ENCODE results near the gene ATG16L1.

ATG16L1 gene

DNA sequence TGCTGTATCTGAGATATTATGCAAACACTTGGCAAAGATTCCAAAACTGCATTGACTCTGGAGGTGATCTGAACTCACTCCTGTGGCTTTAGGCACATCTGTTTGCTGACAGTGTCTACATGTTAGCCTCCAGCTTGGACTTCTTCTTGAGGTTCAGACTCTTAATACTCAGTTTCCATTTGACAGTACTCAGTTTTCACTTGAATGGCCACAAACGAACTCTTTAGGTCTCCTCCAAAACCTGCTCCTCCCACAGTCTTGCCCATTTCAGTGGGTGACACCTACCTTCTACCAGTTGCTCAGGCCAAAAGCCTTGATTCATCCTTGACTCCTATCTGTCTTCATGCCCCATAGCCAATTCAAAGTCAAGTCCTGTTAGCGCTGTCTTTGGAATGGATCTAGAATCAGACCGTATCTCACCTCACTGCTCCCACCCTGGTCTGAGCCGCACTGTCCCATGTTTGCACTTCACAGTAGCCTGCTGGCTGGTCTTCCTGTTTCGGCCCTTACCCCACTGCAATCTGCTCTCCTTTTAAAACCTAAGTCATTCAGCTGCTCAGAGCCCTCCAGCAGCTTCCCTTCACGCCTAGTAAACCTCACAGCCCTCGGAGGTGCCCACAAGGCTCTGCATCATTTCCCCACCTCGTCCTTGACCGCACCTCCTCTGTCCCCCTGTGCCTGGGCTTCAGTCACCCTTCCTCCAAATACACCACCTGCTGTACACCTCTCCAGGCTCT, 10.5 kb downstream of the ATG16L1 start:
- DNase-seq: no peak

DNA sequence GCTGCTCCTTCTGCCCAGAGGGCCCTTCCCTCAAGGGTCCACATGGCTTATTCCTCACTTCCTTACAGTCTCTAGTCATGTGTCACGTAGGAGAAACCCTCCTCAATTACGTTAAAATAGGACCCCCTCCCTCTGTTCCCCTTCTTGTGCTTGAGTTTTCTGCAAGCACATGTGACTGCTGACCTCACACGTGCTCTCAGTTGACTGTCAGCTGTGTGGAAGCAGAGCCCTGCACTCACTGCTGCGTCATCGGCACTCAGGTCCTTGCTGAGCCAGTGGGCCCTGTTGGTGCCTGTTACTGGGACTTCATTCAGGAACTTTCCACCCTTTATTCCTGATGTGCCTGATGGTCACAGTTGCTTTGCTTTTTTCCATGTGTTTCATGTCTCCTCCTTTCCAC, 11.1 kb downstream of the ATG16L1 start:
- DNase-seq: no peak

DNA sequence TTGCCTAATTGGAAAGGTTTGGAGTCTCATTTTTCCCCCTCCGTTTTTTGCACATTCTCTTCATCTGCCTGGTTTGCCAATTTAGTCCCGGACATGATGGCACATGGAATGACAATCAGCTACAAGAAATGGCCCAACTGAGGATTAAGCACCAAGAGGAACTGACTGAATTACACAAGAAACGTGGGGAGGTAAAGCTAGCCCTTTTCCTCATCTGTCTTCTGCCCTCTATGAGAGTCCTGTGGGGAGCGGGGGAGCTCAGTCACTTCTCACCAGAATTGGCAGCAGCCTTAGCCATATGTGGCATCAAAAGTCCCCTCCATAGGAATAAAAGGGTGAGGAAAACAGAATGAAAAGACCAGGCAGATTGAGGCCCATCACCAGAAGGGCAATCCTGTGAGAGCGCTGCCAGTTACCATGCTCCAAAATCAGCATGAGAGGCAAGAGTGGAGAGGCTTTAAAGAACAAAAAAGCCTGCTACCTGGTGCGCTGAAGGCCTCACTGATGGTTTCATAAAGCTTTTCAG, 11.6 kb downstream of the ATG16L1 start:
- no peak for DNase-seq

- no peak for DNase-seq
Measured at GRCh38 chr2:233264667-233265066, 13.2 kb downstream of the ATG16L1 start.

DNA sequence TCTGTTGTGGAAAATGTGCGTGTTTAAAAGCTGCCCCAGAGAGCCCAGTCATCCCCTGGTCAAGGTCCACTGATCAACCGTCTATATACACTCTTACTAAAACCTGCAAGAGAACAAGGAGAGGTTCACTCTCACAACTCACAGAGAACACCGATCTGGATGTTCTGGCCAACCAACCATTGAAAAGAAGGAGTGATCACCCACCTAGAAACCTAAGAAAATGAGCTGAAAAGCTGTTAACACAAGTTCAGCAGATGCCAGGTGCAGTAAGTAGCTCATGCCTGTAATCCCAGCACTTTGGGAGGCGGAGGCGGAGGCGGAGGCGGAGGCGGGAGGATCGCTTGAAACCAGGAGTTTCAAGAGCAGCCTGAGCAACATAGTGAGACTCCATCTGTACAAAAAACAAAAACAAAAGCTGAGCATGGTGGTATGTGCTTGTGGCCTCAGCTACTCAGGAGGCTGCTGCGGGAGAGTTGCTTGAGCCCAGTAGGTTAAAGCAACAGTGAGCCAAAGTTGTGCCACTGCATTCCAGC, 14.5 kb downstream of the ATG16L1 start:
- DNase-seq: no peak

- no peak for DNase-seq
Measured at GRCh38 chr2:233266481-233266880, 15.0 kb downstream of the ATG16L1 start.

- DNase-seq: peak; percentile 16
Measured at GRCh38 chr2:233267516-233268245, 16.2 kb downstream of the ATG16L1 start.

- no peak for DNase-seq
Measured at GRCh38 chr2:233270366-233270765, 18.9 kb downstream of the ATG16L1 start.

DNA sequence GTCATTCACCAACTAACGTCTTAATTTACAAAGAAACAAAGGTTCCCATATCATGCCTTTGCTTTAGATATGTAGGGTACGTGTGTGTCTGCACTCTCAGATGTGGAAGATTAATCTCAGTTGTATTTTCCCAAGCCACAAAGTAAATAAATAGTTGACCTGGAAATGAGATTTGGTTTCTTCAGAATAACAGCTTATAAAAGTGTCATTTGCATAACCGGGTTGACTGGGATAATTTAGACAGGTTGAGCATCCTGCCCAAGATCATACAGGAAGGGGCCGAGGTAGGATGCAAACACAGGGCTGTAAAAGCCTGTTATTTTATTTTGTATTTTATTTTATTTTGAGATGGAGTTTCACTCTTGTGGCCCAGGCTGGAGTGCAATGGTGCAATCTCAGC, 19.5 kb downstream of the ATG16L1 start:
- no peak for DNase-seq

GRCh38 chr2:233271693-233272092, 20.2 kb downstream of the ATG16L1 start:
- no peak for DNase-seq

GRCh38 chr2:233273120-233273519, 21.6 kb downstream of the ATG16L1 start:
- no peak for DNase-seq

DNA sequence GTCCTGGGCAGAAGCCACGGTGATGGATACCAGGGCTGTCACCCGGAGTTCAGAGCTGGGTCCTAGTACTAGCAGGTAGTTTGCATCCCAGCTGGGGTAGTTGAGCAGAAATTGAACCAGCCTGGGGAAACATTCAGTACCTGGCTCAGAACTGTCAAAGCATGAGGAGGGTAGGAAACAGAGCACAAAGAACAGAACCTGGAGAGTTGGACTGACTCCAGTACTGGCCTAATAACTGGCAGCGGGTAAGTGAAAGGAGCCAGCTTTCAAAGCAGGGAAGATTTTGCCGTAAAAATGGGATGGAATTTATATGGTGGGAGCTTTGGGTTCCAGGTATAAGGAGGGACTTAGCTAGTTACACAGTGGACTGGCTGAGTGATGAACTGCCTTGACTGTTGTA, 23.8 kb downstream of the ATG16L1 start:
- DNase-seq: no peak

- DNase-seq: no peak
Measured at GRCh38 chr2:233278921-233279320, 27.4 kb downstream of the ATG16L1 start.

GRCh38 chr2:233280114-233280693, 28.7 kb downstream of the ATG16L1 start:
- no peak for DNase-seq

- DNase-seq: no peak
Measured at GRCh38 chr2:233281553-233281952, 30.1 kb downstream of the ATG16L1 start.

- DNase-seq: no peak
Measured at GRCh38 chr2:233281992-233282603, 30.6 kb downstream of the ATG16L1 start.

- no peak for DNase-seq
Measured at GRCh38 chr2:233285921-233286320, 34.4 kb downstream of the ATG16L1 start.

- no peak for DNase-seq
Measured at GRCh38 chr2:233287871-233288270, 36.4 kb downstream of the ATG16L1 start.

- DNase-seq: no peak
Measured at GRCh38 chr2:233288663-233289062, 37.2 kb downstream of the ATG16L1 start.

DNA sequence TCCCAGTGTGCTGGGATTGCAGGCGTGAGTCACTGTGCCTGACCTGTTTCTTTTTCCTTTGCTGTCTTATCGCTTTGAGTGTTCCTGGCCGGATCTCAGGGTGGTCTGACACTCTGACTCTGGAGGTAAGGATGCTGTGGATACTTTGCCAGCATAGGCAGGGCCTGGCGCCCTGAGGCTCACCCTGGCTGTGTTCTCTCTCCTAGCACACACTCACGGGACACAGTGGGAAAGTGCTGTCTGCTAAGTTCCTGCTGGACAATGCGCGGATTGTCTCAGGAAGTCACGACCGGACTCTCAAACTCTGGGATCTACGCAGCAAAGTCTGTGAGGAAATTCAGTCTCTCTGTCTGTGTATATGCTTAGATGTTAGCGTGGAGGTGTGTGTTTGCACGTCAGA, 38.2 kb downstream of the ATG16L1 start:
- DNase-seq: no peak

DNA sequence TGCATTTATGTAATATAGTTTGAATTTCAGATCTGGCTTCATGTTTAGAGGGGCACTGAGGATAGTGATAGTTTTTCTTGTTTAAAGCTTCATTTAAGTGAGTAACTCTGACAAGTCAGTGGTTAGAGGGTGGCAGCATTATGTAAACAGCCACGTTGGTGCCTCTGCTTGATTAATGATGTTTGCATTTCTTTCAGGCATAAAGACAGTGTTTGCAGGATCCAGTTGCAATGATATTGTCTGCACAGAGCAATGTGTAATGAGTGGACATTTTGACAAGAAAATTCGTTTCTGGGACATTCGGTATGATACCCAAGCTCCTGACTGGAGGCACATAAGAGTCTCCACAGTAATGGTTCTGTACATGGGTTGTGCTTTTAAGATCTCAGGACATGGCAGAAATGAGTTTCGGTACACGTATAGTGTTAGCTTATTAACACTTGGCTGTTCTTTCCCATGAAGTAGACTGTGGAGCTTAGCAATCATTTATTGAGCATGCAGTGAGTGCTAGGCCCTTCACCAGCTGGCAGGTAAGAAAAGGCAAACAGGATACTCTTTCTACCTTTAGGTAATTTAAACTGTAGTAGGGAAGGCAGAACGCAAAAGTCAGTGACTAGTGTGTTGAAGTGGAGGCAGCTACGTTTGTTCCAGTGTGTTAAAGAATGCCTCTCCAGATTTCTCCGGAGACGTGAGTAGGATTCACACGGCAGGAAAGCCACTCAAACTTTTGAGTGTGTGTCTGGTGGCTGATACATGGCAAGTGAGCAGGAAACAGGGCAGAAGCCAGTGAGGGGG, 38.8 kb downstream of the ATG16L1 start:
- no peak for DNase-seq

GRCh38 chr2:233295891-233296290, 44.4 kb downstream of the ATG16L1 start:
- no peak for DNase-seq

Data from KG1 (cell line).